IMR-90 (cell line): ENCODE data around the gene TMEM145. TPM values are rescaled to one million over a fixed set of nuclear protein-coding genes. Genes with fewer than 3 reads are reported as not detected.

ENCODE experiments used
- ATAC-seq: fragments of 200-7000 bp; cut with Tn5 transposase; 2 replicates; pipeline ENCODE4 v1.9.1; 2020; ENCODE audit warnings: low read depth, mild to moderate bottlenecking, moderate library complexity
- BruUV-seq: library from RNA; stranded (reverse); fragments of 400-500 nt; replicated peaks from 2 replicates; lab custom pipeline; 2021; lab: Mats Ljungman, UMichigan
- CTCF ChIA-PET: fragments of 300-600 bp; formaldehyde crosslinking; extraction: SDS; loops from one replicate; lab custom pipeline; 2021; ENCODE audit warnings: antibody characterized with exemption; lab: Yijun Ruan, JAX
- POLR2A ChIA-PET: fragments of 300-600 bp; sonication (Branson Sonifier 250); formaldehyde crosslinking; loops from one replicate; lab custom pipeline; 2022; ENCODE audit warnings: antibody characterized with exemption; ENCODE audit not compliant: unreplicated experiment; lab: Charles Lee
- DNase-seq: peaks from one replicate; pipeline ENCODE4 v3.0.0; 2013
- H2AFZ ChIP-seq: replicated peaks from 2 replicates; pipeline ENCODE3; 2013; ENCODE audit warnings: low read length, mild to moderate bottlenecking; ENCODE audit not compliant: poor library complexity
- H2AK5ac ChIP-seq: 2 replicates; pipeline ENCODE4 v1.6.1; 2013; ENCODE audit warnings: low read depth, low read length, inconsistent platforms
- H2AK9ac ChIP-seq: replicated peaks from 2 replicates; pipeline ENCODE3; 2013; ENCODE audit warnings: mild to moderate bottlenecking, low read depth, low read length, moderate library complexity; ENCODE audit not compliant: poor library complexity
- H2BK120ac ChIP-seq: 2 replicates; pipeline ENCODE4 v1.6.1; 2013; ENCODE audit warnings: low read depth, low read length, inconsistent platforms
- H2BK15ac ChIP-seq: 3 replicates; pipeline ENCODE4 v1.6.1; 2013; ENCODE audit warnings: low read depth, low read length, inconsistent platforms
- H2BK20ac ChIP-seq: 2 replicates; pipeline ENCODE4 v1.6.1; 2013; ENCODE audit warnings: low read depth, mild to moderate bottlenecking, inconsistent platforms, low read length, moderate library complexity
- H2BK5ac ChIP-seq: 2 replicates; pipeline ENCODE4 v1.6.1; 2013; ENCODE audit warnings: mild to moderate bottlenecking, low read depth, low read length, inconsistent platforms; ENCODE audit not compliant: poor library complexity, severe bottlenecking
- H3K14ac ChIP-seq: replicated peaks from 2 replicates; pipeline ENCODE4 v1.6.1; 2013; ENCODE audit warnings: low read depth, low read length, inconsistent platforms
- H3K18ac ChIP-seq: 2 replicates; pipeline ENCODE4 v1.6.1; 2013; ENCODE audit warnings: low read depth, low read length, control low read depth
- H3K23ac ChIP-seq: 2 replicates; pipeline ENCODE4 v1.6.1; 2013; ENCODE audit warnings: low read depth, low read length, inconsistent platforms
- H3K27ac ChIP-seq: 2 replicates; pipeline ENCODE4 v1.5.1; 2013; ENCODE audit warnings: mild to moderate bottlenecking, control low read depth, low read length; ENCODE audit not compliant: insufficient read depth
- H3K27me3 ChIP-seq: 2 replicates; pipeline ENCODE4 v1.6.1; 2013; ENCODE audit warnings: low read length; ENCODE audit not compliant: control insufficient read depth, insufficient read depth
- H3K36me3 ChIP-seq: 2 replicates; pipeline ENCODE4 v1.6.1; 2013; ENCODE audit warnings: low read length, mixed read lengths; ENCODE audit not compliant: control insufficient read depth, insufficient read depth
- H3K4ac ChIP-seq: 2 replicates; pipeline ENCODE4 v1.6.1; 2013; ENCODE audit warnings: low read depth, low read length, inconsistent platforms
- H3K4me1 ChIP-seq: 2 replicates; pipeline ENCODE4 v1.6.1; 2013; ENCODE audit warnings: low read length, mixed read lengths; ENCODE audit not compliant: control insufficient read depth, insufficient read depth
- H3K4me2 ChIP-seq: 2 replicates; pipeline ENCODE4 v1.6.1; 2013; ENCODE audit warnings: low read depth, mild to moderate bottlenecking, control low read depth, low read length, moderate library complexity
- H3K4me3 ChIP-seq: 2 replicates; pipeline ENCODE4 v1.5.1; 2013; ENCODE audit warnings: low read depth, mild to moderate bottlenecking, control low read depth, low read length, moderate library complexity; ENCODE audit not compliant: insufficient read depth
- H3K56ac ChIP-seq: 2 replicates; pipeline ENCODE4 v1.6.1; 2013; ENCODE audit warnings: low read length, inconsistent platforms; ENCODE audit not compliant: insufficient read depth; ENCODE audit errors: extremely low read depth
- H3K79me1 ChIP-seq, 2 experiments: 2 replicates each; pipeline ENCODE4 v1.6.1; 2013; ENCODE audit warnings: low read length in 2 of 2, inconsistent platforms in 1 of 2, low read depth in 1 of 2
- H3K9ac ChIP-seq: 2 replicates; pipeline ENCODE4 v1.6.1; 2013; ENCODE audit warnings: low read depth, low read length, control low read depth
- H3K9me1 ChIP-seq: 2 replicates; pipeline ENCODE4 v1.6.1; 2013; ENCODE audit warnings: low read length, inconsistent platforms; ENCODE audit not compliant: insufficient read depth
- H3K9me3 ChIP-seq: 2 replicates; pipeline ENCODE4 v1.6.1; 2013; ENCODE audit warnings: low read length; ENCODE audit not compliant: control insufficient read depth, insufficient read depth
- H4K20me1 ChIP-seq: 2 replicates; pipeline ENCODE4 v1.6.1; 2013; ENCODE audit warnings: low read length, inconsistent platforms; ENCODE audit not compliant: insufficient read depth
- H4K5ac ChIP-seq: 2 replicates; pipeline ENCODE4 v1.6.1; 2013; ENCODE audit warnings: mild to moderate bottlenecking, low read depth, low read length, control low read depth
- H4K8ac ChIP-seq, 2 experiments: 2 replicates each; pipeline ENCODE4 v1.6.1; 2013; ENCODE audit warnings: low read depth in 2 of 2, low read length in 2 of 2, control low read depth in 1 of 2, inconsistent platforms in 1 of 2
- H4K91ac ChIP-seq: 2 replicates; pipeline ENCODE4 v1.6.1; 2013; ENCODE audit warnings: low read depth, low read length, inconsistent platforms; ENCODE audit not compliant: insufficient read depth
- BHLHE40 ChIP-seq: fragments of 150-350 bp; IDR thresholded peaks from 2 replicates; pipeline ENCODE4 v1.6.1; 2016; ENCODE audit warnings: mild to moderate bottlenecking, low read depth, low read length
- CHD1 ChIP-seq: IDR thresholded peaks from 2 replicates; pipeline ENCODE4 v1.6.1; 2012; ENCODE audit warnings: low read depth, low read length, improper control_type of control experiment
- MAFK ChIP-seq: IDR thresholded peaks from 2 replicates; pipeline ENCODE4 v1.6.1; 2012; ENCODE audit warnings: low read depth, low read length, improper control_type of control experiment
- POLR2A ChIP-seq: IDR thresholded peaks from 2 replicates; pipeline ENCODE4 v1.6.1; 2012; ENCODE audit warnings: mild to moderate bottlenecking, low read depth, low read length
- RFX5 ChIP-seq: IDR thresholded peaks from 2 replicates; pipeline ENCODE4 v1.8.0; 2012; ENCODE audit warnings: low read depth, mild to moderate bottlenecking, low read length, moderate library complexity
- WGBS, 2 experiments: methylation state at CpG; one replicate each; pipeline versions ENCODE4 v1.1.5 to v1.1.7; 2013; ENCODE audit warnings: missing lambda C conversion rate in 2 of 2; ENCODE audit not compliant: insufficient read length in 1 of 2; ENCODE audit errors: extremely low coverage in 2 of 2; 5-methylcytosine and 5-hydroxymethylcytosine counted together
- dilution Hi-C: fragments of 300-500 bp; cut with HindIII; formaldehyde crosslinking; loops from one replicate; pipeline ENCODE4 v1.14.3; 2018; ENCODE audit warnings: low sequenced_read_pairs; ENCODE audit not compliant: unreplicated experiment
- in situ Hi-C: fragments of 300-500 bp; cut with MboI; formaldehyde crosslinking; loops from 3 replicates; pipeline ENCODE4 v1.14.3; 2019; ENCODE audit warnings: low sequenced_read_pairs, inconsistent platforms, mixed read lengths
- intact Hi-C: fragments of 100-400 bp; cut with micrococcal nuclease; formaldehyde crosslinking; loops from 2 replicates; pipeline ENCODE4 v1.10.0; 2022
- polyA plus RNA-seq, 3 experiments: library from polyadenylated mRNA; depleted of rRNA; stranded (reverse); fragments of >200 nt; gene quantifications; 2 replicates each; pipeline ENCODE4 v1.2.3, GENCODE V29; 2012; ENCODE audit warnings: low replicate concordance in 1 of 3
- total RNA-seq: library from RNA; depleted of rRNA; stranded (reverse); fragments of >200 nt; gene quantifications from 2 replicates; pipeline ENCODE4 v1.2.3, GENCODE V29; 2012

TMEM145 gene
- total and polyA plus RNA-seq, 2 of the 4 experiments (the other 2 are of a cell fraction), result under 0.01 to 0.41 TPM

- WGBS, 2 experiments, result 100% methylated on average over 2 of the region's 4 CpGs; no CpG with 5 or more reads in 1 of the 2 experiments
- ChIA-PET CTCF (no interaction called here), POLR2A (no interaction called here)
- Histone ChIP-seq H3K4me3 (no peak overlapping the region), H2AK9ac (no peak overlapping the region), H3K9me3 (no peaks in the 10 kb centered on the region), H4K91ac (no peak overlapping the region), H2BK120ac (no peak overlapping the region), H3K4ac (no peak overlapping the region), H4K8ac (no peak overlapping the region), H3K79me1 (peaks cover 33 to 71% of the 10 kb centered on the region in 2 experiments), H3K23ac (no peak overlapping the region), H2BK5ac (no peak overlapping the region), H4K20me1 (peaks cover 34% of the 10 kb centered on the region; the same call in 1 of the 2 replicates), H4K5ac (no peak overlapping the region), H3K56ac (no peak overlapping the region), H3K27ac (no peak overlapping the region), H2AFZ (no peak overlapping the region), H3K36me3 (peaks cover 29% of the 10 kb centered on the region), H3K27me3 (no peaks in the 10 kb centered on the region), H3K14ac (no peak overlapping the region), H2BK15ac (no peak overlapping the region), H3K4me1 (peaks cover 31% of the 10 kb centered on the region), H3K18ac (no peak overlapping the region), H3K4me2 (no peak overlapping the region), H3K9ac (no peak overlapping the region), H2BK20ac (no peak overlapping the region), H2AK5ac (no peak overlapping the region), H3K9me1 (peaks cover 8% of the 10 kb centered on the region; the same call in 1 of the 2 replicates)
- intact Hi-C loops, result no loop called here
- TF ChIP-seq CHD1 (no peak), POLR2A (no peak), BHLHE40 (peak; percentile 68), RFX5 (no peak), MAFK (no peak)
- in situ Hi-C loops, result no loop called here
- DNase-seq (no peak), ATAC-seq (no peak)
- BruUV-seq, result no TSS peak
- dilution Hi-C loops, result no loop called here
Measured at GRCh38 chr19:42276821-42277220, 36.3 kb upstream of the TMEM145 start.
